ENCODE results near the gene KCNH6.

Gene KCNH6

GRCh38 chr17:63543822-63544420 lies 20.8 kb downstream of the KCNH6 start:
- no peak for DNase-seq (ENCODE audit: low read depth)
- TF ChIP-seq CTCF (conservative IDR thresholded peaks at IDR 0.05; ENCODE audit: low read length) = no peak

DNA sequence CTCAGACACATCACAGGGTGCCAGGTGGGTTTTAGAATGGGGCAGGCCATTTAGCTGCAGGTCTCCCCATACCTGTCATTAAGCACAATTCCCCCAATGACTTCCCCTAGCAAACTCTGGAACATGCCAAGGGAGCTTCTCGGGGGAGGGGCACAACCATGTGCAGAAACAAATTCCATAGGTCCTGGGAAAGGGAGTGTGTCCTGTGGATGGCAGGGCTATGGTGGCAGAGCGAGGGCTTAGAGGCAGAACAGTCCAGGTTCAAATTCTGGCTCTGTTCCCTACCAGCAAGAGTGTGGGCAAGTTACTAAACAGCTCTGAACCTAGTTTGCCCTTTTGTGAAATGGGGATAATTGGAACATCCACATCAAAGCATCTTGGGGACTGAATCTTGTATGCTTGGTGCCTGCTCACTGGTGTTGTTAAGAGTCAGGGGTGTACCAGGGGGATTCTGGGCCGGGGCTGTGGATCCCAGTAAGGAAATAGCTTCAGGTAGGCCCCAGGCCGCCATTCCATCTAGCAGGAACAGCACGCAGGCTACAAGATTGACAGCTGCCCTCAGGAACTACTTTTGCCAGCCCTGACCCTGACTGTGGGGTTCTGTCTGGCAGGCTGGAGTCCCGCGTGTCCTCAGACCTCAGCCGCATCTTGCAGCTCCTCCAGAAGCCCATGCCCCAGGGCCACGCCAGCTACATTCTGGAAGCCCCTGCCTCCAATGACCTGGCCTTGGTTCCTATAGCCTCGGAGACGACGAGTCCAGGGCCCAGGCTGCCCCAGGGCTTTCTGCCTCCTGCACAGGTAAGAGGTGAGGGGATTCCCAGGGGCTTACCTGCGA lies 21.5 kb downstream of the KCNH6 start:
- no peak for DNase-seq (ENCODE audit: low read depth)
- TF ChIP-seq CTCF (conservative IDR thresholded peaks at IDR 0.05; ENCODE audit: low read length) = no peak
- no peak overlapping the region for H3K4me3 ChIP-seq (ENCODE audit: low read length)

More at GRCh38 chr17:63543822-63544420, 20.8 kb downstream of the KCNH6 start:
- H3K4me3 ChIP-seq (ENCODE audit: low read length) = no peak overlapping the region

GRCh38 chr17:63546308-63547082 lies 23.3 kb downstream of the KCNH6 start:
- DNase-seq (ENCODE audit: low read depth) = no peak
- TF ChIP-seq CTCF (conservative IDR thresholded peaks at IDR 0.05; ENCODE audit: low read length) = no peak
- no peak overlapping the region for H3K4me3 ChIP-seq (ENCODE audit: low read length)

DNA sequence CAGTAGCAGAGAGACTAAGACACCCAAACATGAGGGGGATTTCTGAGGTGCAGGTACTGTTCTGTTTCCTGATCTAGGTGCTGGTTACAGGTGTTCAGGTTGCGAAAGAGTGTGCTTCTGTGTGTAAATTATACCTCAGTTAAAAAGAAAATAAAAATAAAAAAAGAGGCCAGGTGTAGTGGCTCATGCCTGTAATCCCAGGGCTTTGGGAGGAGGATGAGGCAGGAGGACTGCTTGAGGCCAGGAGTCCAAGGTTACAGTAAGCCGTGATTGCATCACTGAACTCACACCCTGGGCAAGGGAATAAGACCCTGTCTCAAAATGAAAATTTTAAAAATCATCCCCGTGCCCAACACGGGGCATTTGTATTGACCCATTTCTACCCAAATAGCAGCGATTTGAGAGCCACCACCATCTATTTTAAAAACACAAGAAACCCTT lies 23.9 kb downstream of the KCNH6 start:
- TF ChIP-seq CTCF (conservative IDR thresholded peaks at IDR 0.05; ENCODE audit: low read length) = no peak
- DNase-seq (ENCODE audit: low read depth) = no peak
- H3K4me3 ChIP-seq (ENCODE audit: low read length) = no peak overlapping the region

- no peak for DNase-seq (ENCODE audit: low read depth)
- no peak for TF ChIP-seq CTCF (conservative IDR thresholded peaks at IDR 0.05; ENCODE audit: low read length)
- peak overlapping the region; percentile 73 for H3K4me3 ChIP-seq (ENCODE audit: low read length)
Measured at GRCh38 chr17:63549289-63549945, 26.3 kb downstream of the KCNH6 start.

DNA sequence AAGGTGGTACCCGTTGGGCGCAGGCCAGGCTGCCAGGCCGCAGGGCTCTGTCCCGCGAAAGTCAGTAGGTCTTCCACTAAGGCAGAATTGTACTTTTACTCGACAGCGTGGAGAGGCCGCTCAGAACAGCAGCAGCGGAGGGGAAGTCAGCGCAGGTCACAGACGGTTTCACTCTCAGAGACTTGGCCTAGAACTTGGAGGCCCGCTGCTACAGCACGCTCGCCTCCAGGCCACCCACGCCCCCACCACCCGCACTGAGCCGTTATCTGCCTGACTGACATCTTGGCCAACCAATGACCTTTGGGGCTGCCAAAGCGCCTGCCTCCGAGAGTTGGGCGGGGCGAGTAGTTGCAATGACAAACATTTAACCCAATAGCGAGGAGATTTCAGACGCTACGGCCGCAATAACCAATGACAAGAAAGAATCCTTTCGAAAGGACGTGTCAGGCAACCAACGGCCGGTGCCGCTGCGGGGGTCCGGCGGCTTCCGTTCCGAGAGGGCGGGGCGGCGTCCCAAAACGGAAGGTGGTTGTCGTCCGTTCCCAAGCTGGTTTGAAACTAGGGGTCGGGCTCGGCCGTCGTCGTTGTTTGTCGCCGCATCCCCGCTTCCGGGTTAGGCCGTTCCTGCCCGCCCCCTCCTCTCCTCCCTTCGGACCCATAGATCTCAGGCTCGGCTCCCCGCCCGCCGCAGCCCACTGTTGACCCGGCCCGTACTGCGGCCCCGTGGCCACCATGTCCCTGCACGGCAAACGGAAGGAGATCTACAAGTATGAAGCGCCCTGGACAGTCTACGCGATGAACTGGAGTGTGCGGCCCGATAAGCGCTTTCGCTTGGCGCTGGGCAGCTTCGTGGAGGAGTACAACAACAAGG lies 27.0 kb downstream of the KCNH6 start, which contains the start of gene DCAF7:
Gene DCAF7 (plus strand): TSS at position 532 of the 871 bp plus-strand sequence. CDS start 201 bp downstream, at position 733.
- peak within 1 kb of the TSS; percentile 95 for H3K4me3 ChIP-seq (ENCODE audit: low read length)
- DNase-seq (ENCODE audit: low read depth) = peak; percentile 100
- TF ChIP-seq CTCF (conservative IDR thresholded peaks at IDR 0.05; ENCODE audit: low read length) = no peak
